GM15510 (cell line): Measurements from ENCODE around the gene C10orf67.

Source experiments
- POLR2A ChIP-seq: IDR thresholded peaks from 3 replicates; pipeline ENCODE4 v1.6.1; 2011; ENCODE audit warnings: borderline replicate concordance; ENCODE audit not compliant: insufficient read length; ENCODE audit errors: extremely low read depth

Gene C10orf67

GRCh38 chr10:23195846-23196600, 148.6 kb downstream of the C10orf67 start:
- no peak for TF ChIP-seq POLR2A

GRCh38 chr10:23194966-23195845, 149.4 kb downstream of the C10orf67 start:
- TF ChIP-seq POLR2A = no peak

- no peak for TF ChIP-seq POLR2A
These were observed 150.1 kb downstream of the C10orf67 start for GRCh38 chr10:23194471-23194965.

- no peak for TF ChIP-seq POLR2A
These were observed 151.0 kb downstream of the C10orf67 start for GRCh38 chr10:23193435-23194074.

- TF ChIP-seq POLR2A = no peak
These were observed 151.7 kb downstream of the C10orf67 start for GRCh38 chr10:23192712-23193434.

- no peak for TF ChIP-seq POLR2A
These were observed 152.6 kb downstream of the C10orf67 start, which contains the start of gene PTF1A for GRCh38 chr10:23191764-23192711. Gene PTF1A (plus strand): TSS chr10:23192312. CDS start chr10:23192531, 219 bp downstream.

GRCh38 chr10:23190872-23191763, 153.5 kb downstream of the C10orf67 start:
- no peak for TF ChIP-seq POLR2A

GRCh38 chr10:23189024-23189423, 155.6 kb downstream of the C10orf67 start:
- no peak for TF ChIP-seq POLR2A

GRCh38 chr10:23187155-23187554, 157.4 kb downstream of the C10orf67 start:
- no peak for TF ChIP-seq POLR2A

- TF ChIP-seq POLR2A = no peak
These were observed 157.9 kb downstream of the C10orf67 start for GRCh38 chr10:23186697-23187096.

- no peak for TF ChIP-seq POLR2A
These were observed 158.4 kb downstream of the C10orf67 start for GRCh38 chr10:23186178-23186577.

GRCh38 chr10:23174977-23175512, 169.6 kb downstream of the C10orf67 start:
- TF ChIP-seq POLR2A = no peak
